Panc1 (cell line): ENCODE results near the gene POU2AF1. TPM values are rescaled to one million over a fixed set of nuclear protein-coding genes. Genes with fewer than 3 reads are reported as not detected.

ENCODE experiments used
- ATAC-seq: fragments of 200-7000 bp; cut with Tn5 transposase; 2 replicates; pipeline ENCODE4 v1.9.1; 2020; ENCODE audit warnings: mild to moderate bottlenecking, moderate library complexity
- BruUV-seq: library from RNA; stranded (reverse); fragments of 400-500 nt; replicated peaks from 2 replicates; lab custom pipeline; 2021; lab: Mats Ljungman, UMichigan
- CTCF ChIA-PET: fragments of 300-600 bp; sonication (Branson Sonifier 250); formaldehyde crosslinking; loops from one replicate; lab custom pipeline; 2022; ENCODE audit warnings: antibody characterized with exemption; lab: Charles Lee
- POLR2A ChIA-PET: fragments of 300-600 bp; sonication (Branson Sonifier 250); formaldehyde crosslinking; loops from one replicate; lab custom pipeline; 2022; ENCODE audit warnings: antibody characterized with exemption; lab: Charles Lee
- DNase-seq: peaks from one replicate; pipeline ENCODE4 v3.0.0-alpha.2; 2010; ENCODE audit warnings: low read depth, low spot score
- H3K27ac ChIP-seq: 2 replicates; pipeline ENCODE4 v1.5.1; 2011; ENCODE audit warnings: mild to moderate bottlenecking, low read length, inconsistent platforms
- H3K27me3 ChIP-seq: fragments of 200-500 bp; sonication (Bioruptor generic); 2 replicates; pipeline ENCODE4 v1.6.0; 2014; ENCODE audit warnings: low read length, inconsistent platforms; ENCODE audit not compliant: control insufficient read depth, insufficient read depth
- H3K36me3 ChIP-seq: fragments of 200-500 bp; sonication (Bioruptor generic); 2 replicates; pipeline ENCODE4 v1.5.1; 2014; ENCODE audit warnings: inconsistent platforms, mild to moderate bottlenecking, low read length, moderate library complexity; ENCODE audit not compliant: control insufficient read depth, insufficient read depth
- H3K4me1 ChIP-seq: 2 replicates; pipeline ENCODE4 v1.5.1; 2011; ENCODE audit warnings: inconsistent platforms, mild to moderate bottlenecking, low read length, moderate library complexity; ENCODE audit not compliant: control insufficient read depth, insufficient read depth
- H3K4me3 ChIP-seq, 2 experiments: 2 replicates each; pipeline ENCODE4 v1.5.1; 2011 to 2012; ENCODE audit warnings: low read depth in 2 of 2, low read length in 2 of 2, mild to moderate bottlenecking in 2 of 2, inconsistent platforms in 1 of 2, moderate library complexity in 1 of 2
- H3K9me3 ChIP-seq: fragments of 200-500 bp; sonication (Bioruptor generic); 2 replicates; pipeline ENCODE4 v1.5.1; 2014; ENCODE audit warnings: low read depth, mild to moderate bottlenecking, inconsistent platforms, low read length, moderate library complexity; ENCODE audit not compliant: control insufficient read depth, insufficient read depth
- POLR2AphosphoS5 ChIP-seq: IDR thresholded peaks from 2 replicates; pipeline ENCODE4 v1.6.1; 2012; ENCODE audit warnings: mild to moderate bottlenecking, low read depth, low read length, moderate library complexity
- SIN3A ChIP-seq: IDR thresholded peaks from 2 replicates; pipeline ENCODE4 v1.6.1; 2012; ENCODE audit warnings: low read depth, mild to moderate bottlenecking, low read length, moderate library complexity, borderline replicate concordance; ENCODE audit not compliant: insufficient read depth
- TCF7L2 ChIP-seq: IDR thresholded peaks from 2 replicates; pipeline ENCODE4 v1.6.1; 2011; ENCODE audit warnings: mild to moderate bottlenecking, low read depth, low read length, inconsistent platforms
- in situ Hi-C: cut with HindIII; loops from 2 replicates; pipeline ENCODE4 v1.10.0; 2016; ENCODE audit warnings: low sequenced_read_pairs, low pct_unique_long_range_greater_than_20kb
- intact Hi-C: fragments of 100-400 bp; cut with micrococcal nuclease; formaldehyde crosslinking; loops from one replicate; pipeline ENCODE4 v1.10.0; 2022; ENCODE audit not compliant: unreplicated experiment
- total RNA-seq: library from RNA; stranded (reverse); gene quantifications from one replicate; pipeline ENCODE4 v1.2.1, GENCODE V29; 2021; ENCODE audit not compliant: unreplicated experiment
- TF ChIP-seq, protein P1 (sequence below): fragments of 450-650 bp; IDR thresholded peaks from 2 replicates; pipeline ENCODE4 v1.5.1; 2017; ENCODE audit warnings: mild to moderate bottlenecking
- TF ChIP-seq, protein P2 (sequence below), 2 experiments: IDR thresholded peaks; 2 replicates each; pipeline ENCODE4 v1.6.1; 2011 to 2012; ENCODE audit warnings: low read depth in 2 of 2, control low read depth in 1 of 2, low read length in 1 of 2, mild to moderate bottlenecking in 1 of 2, moderate library complexity in 1 of 2; ENCODE audit not compliant: insufficient read depth in 1 of 2

The POU2AF1 gene
- total RNA-seq, 1 experiment from 2014 or later: 0.18 TPM

- H3K27ac ChIP-seq: no peak overlapping the region
- in situ Hi-C loops: no loop called here
- H3K4me3 ChIP-seq: no peak overlapping the region
- H3K27me3 ChIP-seq: peaks cover 9% of the 10 kb centered on the region
- DNase-seq: no peak
- H3K9me3 ChIP-seq: no peaks in the 10 kb centered on the region
- no TSS peak for BruUV-seq
- peaks cover 9% of the 10 kb centered on the region for H3K4me1 ChIP-seq
- no peak for TF ChIP-seq TCF7L2
- no peak for TF ChIP-seq SIN3A
- TF ChIP-seq, protein P1, sequence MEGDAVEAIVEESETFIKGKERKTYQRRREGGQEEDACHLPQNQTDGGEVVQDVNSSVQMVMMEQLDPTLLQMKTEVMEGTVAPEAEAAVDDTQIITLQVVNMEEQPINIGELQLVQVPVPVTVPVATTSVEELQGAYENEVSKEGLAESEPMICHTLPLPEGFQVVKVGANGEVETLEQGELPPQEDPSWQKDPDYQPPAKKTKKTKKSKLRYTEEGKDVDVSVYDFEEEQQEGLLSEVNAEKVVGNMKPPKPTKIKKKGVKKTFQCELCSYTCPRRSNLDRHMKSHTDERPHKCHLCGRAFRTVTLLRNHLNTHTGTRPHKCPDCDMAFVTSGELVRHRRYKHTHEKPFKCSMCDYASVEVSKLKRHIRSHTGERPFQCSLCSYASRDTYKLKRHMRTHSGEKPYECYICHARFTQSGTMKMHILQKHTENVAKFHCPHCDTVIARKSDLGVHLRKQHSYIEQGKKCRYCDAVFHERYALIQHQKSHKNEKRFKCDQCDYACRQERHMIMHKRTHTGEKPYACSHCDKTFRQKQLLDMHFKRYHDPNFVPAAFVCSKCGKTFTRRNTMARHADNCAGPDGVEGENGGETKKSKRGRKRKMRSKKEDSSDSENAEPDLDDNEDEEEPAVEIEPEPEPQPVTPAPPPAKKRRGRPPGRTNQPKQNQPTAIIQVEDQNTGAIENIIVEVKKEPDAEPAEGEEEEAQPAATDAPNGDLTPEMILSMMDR: no peak
- TF ChIP-seq POLR2AphosphoS5: no peak
- TF ChIP-seq, protein P2, sequence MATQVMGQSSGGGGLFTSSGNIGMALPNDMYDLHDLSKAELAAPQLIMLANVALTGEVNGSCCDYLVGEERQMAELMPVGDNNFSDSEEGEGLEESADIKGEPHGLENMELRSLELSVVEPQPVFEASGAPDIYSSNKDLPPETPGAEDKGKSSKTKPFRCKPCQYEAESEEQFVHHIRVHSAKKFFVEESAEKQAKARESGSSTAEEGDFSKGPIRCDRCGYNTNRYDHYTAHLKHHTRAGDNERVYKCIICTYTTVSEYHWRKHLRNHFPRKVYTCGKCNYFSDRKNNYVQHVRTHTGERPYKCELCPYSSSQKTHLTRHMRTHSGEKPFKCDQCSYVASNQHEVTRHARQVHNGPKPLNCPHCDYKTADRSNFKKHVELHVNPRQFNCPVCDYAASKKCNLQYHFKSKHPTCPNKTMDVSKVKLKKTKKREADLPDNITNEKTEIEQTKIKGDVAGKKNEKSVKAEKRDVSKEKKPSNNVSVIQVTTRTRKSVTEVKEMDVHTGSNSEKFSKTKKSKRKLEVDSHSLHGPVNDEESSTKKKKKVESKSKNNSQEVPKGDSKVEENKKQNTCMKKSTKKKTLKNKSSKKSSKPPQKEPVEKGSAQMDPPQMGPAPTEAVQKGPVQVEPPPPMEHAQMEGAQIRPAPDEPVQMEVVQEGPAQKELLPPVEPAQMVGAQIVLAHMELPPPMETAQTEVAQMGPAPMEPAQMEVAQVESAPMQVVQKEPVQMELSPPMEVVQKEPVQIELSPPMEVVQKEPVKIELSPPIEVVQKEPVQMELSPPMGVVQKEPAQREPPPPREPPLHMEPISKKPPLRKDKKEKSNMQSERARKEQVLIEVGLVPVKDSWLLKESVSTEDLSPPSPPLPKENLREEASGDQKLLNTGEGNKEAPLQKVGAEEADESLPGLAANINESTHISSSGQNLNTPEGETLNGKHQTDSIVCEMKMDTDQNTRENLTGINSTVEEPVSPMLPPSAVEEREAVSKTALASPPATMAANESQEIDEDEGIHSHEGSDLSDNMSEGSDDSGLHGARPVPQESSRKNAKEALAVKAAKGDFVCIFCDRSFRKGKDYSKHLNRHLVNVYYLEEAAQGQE (IDR thresholded peaks at IDR 0.05; ENCODE audit: insufficient read depth in 1 of 2, low read depth in 2 of 2, low read length in 1 of 2): no peak
- CTCF ChIA-PET: no interaction called here
- POLR2A ChIA-PET: no interaction called here
- intact Hi-C loops: no loop called here
- no peak for ATAC-seq
- H3K36me3 ChIP-seq: no peaks in the 10 kb centered on the region
These were observed 35.3 kb upstream of the POU2AF1 start for GRCh38 chr11:111414267-111414931.

DNA sequence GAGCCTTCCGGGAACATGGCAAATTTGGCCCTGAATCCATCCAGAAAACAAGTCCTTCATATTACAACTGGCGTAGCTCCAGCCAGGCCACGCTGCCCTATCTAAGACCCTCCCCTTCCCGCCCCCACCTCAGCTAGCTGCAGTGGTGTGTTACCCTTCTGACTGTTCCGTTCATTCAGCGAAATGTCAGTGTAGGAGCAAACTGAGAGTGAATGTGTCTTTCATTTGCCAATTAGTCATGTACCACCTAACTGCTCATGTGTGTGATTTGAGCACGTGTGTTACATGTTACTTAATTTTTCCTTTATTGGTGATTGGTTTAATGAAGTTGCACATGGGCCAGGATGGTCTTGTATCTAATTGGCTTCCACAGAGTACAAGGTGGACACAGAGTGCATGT, 34.8 kb upstream of the POU2AF1 start:
- BruUV-seq: no TSS peak
- Histone ChIP-seq H3K36me3 (no peaks in the 10 kb centered on the region), H3K27ac (no peak overlapping the region), H3K9me3 (no peaks in the 10 kb centered on the region), H3K27me3 (peaks cover 9% of the 10 kb centered on the region), H3K4me3 (no peak overlapping the region), H3K4me1 (peaks cover 9% of the 10 kb centered on the region)
- ChIA-PET POLR2A (no interaction called here), CTCF (no interaction called here)
- TF ChIP-seq POLR2AphosphoS5: no peak
- TF ChIP-seq, protein P2 (IDR thresholded peaks at IDR 0.05; ENCODE audit: insufficient read depth in 1 of 2, low read depth in 2 of 2, low read length in 1 of 2): no peak
- TF ChIP-seq, protein P1: no peak
- TF ChIP-seq SIN3A: no peak
- TF ChIP-seq TCF7L2: no peak
- DNase-seq (no peak), ATAC-seq (no peak)
- intact Hi-C loops (no loop called here), in situ Hi-C loops (no loop called here)
